Measurements from ENCODE around the gene MAPK13. TPM values are rescaled to one million over a fixed set of nuclear protein-coding genes. Genes with fewer than 3 reads are reported as not detected.

MAPK13 gene
- total RNA-seq, 1 experiment from 2014 or later, result 13.6 TPM

DNA sequence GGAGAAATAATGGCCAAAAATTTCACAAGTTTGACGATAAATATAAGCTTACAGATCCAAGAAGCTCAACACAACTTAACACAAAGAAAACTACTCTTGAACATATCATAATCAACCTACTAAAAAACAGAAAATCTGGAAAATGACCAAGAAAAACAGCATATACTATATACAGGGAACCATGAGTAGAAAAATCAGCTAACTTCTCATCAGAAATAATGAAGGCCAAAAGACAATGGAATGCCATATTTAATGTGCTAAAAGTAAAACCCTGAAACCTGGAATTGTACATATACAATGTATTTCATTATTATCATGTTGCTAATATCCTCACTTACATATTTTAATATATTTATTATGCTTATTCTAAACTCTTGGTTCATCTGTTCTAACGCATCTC, 25.3 kb downstream of the MAPK13 start:
- H3K9me3 Mint-ChIP-seq, result peaks cover 46% of the 10 kb centered on the region
- H3K4me3 Mint-ChIP-seq, result no peak overlapping the region
- no peak for TF ChIP-seq IRF2 (CRISPR knock-in tag; IDR thresholded peaks at IDR 0.05; ENCODE audit: borderline replicate concordance, low read depth)
- no peak for TF ChIP-seq NFE2L1 (CRISPR knock-in tag; IDR thresholded peaks at IDR 0.05)
- peak; percentile 64; the same call in 1 of the 2 replicates for TF ChIP-seq ZNF317 (CRISPR knock-in tag; IDR thresholded peaks at IDR 0.05; ENCODE audit: borderline replicate concordance, low read depth)
- TF ChIP-seq CREB1 (CRISPR knock-in tag; IDR thresholded peaks at IDR 0.05), result no peak
- TF ChIP-seq KAT7 (CRISPR knock-in tag; IDR thresholded peaks at IDR 0.05; ENCODE audit: borderline replicate concordance), result no peak
- peaks cover 8% of the 10 kb centered on the region for H3K4me1 Mint-ChIP-seq
- CTCF ChIA-PET, result no interaction called here
- ATAC-seq (no peak), DNase-seq (ENCODE audit: low spot score) (no peak)
- POLR2A ChIA-PET, result no interaction called here
- H3K27me3 Mint-ChIP-seq (ENCODE audit: low read depth), result no peaks in the 10 kb centered on the region
- H3K27ac Mint-ChIP-seq, result no peak overlapping the region
- H3K36me3 Mint-ChIP-seq, result peaks cover 26% of the 10 kb centered on the region

DNA sequence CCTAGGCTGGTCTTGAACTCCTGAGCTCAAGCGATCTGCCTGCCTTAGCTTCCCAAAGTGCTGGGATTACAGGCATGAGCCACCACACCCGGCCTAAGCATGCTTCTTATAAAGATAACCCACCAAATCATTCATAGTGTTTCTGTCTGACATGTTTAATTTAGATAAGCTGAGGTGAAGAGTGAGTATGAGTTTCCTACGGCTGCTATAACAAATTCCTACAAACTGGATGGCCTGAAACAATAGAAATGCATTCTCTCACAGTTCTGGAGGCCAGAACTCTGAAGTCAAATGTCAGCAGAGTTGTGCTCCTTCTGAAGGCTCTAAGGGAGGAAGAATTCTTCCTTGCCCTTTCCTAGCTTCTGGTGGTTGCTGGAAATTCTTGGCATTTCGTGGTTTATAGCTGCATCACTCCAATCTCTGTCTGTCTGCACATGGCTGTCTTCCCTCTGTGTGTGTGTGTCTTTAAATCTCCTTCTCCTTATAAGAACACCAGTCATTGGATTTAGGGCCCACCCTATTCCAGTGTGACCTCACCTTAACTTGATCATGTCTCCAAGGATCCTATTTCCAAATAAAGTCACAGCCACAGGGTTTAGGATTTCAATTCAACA, 29.9 kb downstream of the MAPK13 start:
- POLR2A ChIA-PET, result no interaction called here
- Mint-ChIP-seq H3K36me3 (peaks cover 18% of the 10 kb centered on the region), H3K27me3 (ENCODE audit: low read depth) (no peaks in the 10 kb centered on the region), H3K4me1 (no peaks in the 10 kb centered on the region), H3K4me3 (no peak overlapping the region), H3K9me3 (peaks cover 22% of the 10 kb centered on the region), H3K27ac (no peak overlapping the region)
- TF ChIP-seq NFYB (CRISPR knock-in tag; conservative IDR thresholded peaks at IDR 0.05; ENCODE audit: low read depth) (no peak), ZNF121 (CRISPR knock-in tag; IDR thresholded peaks at IDR 0.05) (no peak)
- TF ChIP-seq, protein P1, sequence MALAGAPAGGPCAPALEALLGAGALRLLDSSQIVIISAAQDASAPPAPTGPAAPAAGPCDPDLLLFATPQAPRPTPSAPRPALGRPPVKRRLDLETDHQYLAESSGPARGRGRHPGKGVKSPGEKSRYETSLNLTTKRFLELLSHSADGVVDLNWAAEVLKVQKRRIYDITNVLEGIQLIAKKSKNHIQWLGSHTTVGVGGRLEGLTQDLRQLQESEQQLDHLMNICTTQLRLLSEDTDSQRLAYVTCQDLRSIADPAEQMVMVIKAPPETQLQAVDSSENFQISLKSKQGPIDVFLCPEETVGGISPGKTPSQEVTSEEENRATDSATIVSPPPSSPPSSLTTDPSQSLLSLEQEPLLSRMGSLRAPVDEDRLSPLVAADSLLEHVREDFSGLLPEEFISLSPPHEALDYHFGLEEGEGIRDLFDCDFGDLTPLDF (CRISPR knock-in tag; IDR thresholded peaks at IDR 0.05), result no peak
- DNase-seq (ENCODE audit: low spot score) (no peak), ATAC-seq (no peak)
- CTCF ChIA-PET, result interaction anchor here (1.0 kb wide), 1 partner anchor 180 kb away, joined by 3 read pairs; no protein-coding TSS in a partner anchor

DNA sequence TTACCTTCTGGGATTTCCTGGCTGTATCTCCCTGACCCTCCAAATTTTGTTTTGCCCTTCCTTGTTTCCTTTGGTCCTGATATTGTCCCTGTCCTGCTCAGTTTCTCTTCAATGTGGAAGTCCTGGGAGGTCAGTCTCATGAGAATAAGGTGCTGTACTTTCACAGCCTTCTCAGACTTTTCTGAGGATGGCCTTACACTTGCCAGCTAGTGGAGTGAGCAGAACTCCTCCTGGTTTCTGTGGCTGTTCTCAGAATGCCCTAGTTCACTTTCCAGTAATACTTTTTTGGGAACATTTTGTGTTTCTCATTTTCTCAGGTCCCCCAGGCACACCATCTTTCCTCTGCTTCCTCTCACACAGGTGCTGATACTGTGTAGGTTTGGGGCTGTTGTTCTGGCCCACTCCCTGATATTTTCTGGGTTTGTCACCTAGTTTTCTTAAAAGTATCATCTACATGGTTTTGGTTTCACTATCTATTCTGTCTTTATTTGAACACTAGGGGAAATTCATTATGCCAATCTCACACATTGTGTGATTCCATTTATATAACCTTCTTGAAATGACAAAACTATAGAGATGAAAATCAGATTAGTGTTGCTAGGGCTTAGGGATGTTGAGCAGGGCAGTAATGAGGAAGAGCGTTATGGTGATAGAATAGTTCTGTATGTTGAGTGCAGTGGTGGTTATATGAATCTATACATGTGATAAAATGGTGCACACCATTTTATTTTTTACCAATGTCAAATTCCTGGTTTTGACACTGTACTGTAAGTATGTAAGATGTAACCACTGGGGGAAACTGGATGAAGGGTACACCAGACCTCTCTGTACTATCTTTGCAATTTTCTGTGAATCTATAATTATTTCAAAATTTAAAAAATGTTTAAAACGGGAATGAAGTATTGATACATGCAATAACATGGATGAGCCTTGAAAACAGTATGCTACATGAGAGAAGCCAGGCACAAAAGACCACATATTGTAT, 39.0 kb downstream of the MAPK13 start:
- H3K27me3 Mint-ChIP-seq (ENCODE audit: low read depth), result no peaks in the 10 kb centered on the region
- ATAC-seq (no peak), DNase-seq (ENCODE audit: low spot score) (no peak)
- no peaks in the 10 kb centered on the region for H3K36me3 Mint-ChIP-seq
- CTCF ChIA-PET, result no interaction called here
- no peak overlapping the region for H3K4me3 Mint-ChIP-seq
- peaks cover 4% of the 10 kb centered on the region; the same call in 1 of the 2 replicates for H3K9me3 Mint-ChIP-seq
- H3K27ac Mint-ChIP-seq, result no peak overlapping the region
- no peaks in the 10 kb centered on the region for H3K4me1 Mint-ChIP-seq
- POLR2A ChIA-PET, result no interaction called here
- TF ChIP-seq, protein P2, sequence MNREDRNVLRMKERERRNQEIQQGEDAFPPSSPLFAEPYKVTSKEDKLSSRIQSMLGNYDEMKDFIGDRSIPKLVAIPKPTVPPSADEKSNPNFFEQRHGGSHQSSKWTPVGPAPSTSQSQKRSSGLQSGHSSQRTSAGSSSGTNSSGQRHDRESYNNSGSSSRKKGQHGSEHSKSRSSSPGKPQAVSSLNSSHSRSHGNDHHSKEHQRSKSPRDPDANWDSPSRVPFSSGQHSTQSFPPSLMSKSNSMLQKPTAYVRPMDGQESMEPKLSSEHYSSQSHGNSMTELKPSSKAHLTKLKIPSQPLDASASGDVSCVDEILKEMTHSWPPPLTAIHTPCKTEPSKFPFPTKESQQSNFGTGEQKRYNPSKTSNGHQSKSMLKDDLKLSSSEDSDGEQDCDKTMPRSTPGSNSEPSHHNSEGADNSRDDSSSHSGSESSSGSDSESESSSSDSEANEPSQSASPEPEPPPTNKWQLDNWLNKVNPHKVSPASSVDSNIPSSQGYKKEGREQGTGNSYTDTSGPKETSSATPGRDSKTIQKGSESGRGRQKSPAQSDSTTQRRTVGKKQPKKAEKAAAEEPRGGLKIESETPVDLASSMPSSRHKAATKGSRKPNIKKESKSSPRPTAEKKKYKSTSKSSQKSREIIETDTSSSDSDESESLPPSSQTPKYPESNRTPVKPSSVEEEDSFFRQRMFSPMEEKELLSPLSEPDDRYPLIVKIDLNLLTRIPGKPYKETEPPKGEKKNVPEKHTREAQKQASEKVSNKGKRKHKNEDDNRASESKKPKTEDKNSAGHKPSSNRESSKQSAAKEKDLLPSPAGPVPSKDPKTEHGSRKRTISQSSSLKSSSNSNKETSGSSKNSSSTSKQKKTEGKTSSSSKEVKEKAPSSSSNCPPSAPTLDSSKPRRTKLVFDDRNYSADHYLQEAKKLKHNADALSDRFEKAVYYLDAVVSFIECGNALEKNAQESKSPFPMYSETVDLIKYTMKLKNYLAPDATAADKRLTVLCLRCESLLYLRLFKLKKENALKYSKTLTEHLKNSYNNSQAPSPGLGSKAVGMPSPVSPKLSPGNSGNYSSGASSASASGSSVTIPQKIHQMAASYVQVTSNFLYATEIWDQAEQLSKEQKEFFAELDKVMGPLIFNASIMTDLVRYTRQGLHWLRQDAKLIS (CRISPR knock-in tag; IDR thresholded peaks at IDR 0.05; ENCODE audit: borderline replicate concordance), result no peak
- TF ChIP-seq FOXK1 (CRISPR knock-in tag; IDR thresholded peaks at IDR 0.05) (no peak), TEAD1 (CRISPR knock-in tag; IDR thresholded peaks at IDR 0.05) (no peak), ETV6 (CRISPR knock-in tag; IDR thresholded peaks at IDR 0.05) (no peak), ZNF232 (CRISPR knock-in tag; IDR thresholded peaks at IDR 0.05) (no peak), SP1 (CRISPR knock-in tag; conservative IDR thresholded peaks at IDR 0.05) (no peak), KAT7 (CRISPR knock-in tag; IDR thresholded peaks at IDR 0.05; ENCODE audit: borderline replicate concordance) (no peak), ZNF396 (CRISPR knock-in tag; IDR thresholded peaks at IDR 0.05; ENCODE audit: borderline replicate concordance) (no peak), CREM (CRISPR knock-in tag; IDR thresholded peaks at IDR 0.05) (no peak), HMGA2 (CRISPR knock-in tag; IDR thresholded peaks at IDR 0.05) (no peak), ELF4 (CRISPR knock-in tag; IDR thresholded peaks at IDR 0.05; ENCODE audit: low read depth) (no peak), JAZF1 (CRISPR knock-in tag; IDR thresholded peaks at IDR 0.05) (no peak)
- TF ChIP-seq, protein P3, sequence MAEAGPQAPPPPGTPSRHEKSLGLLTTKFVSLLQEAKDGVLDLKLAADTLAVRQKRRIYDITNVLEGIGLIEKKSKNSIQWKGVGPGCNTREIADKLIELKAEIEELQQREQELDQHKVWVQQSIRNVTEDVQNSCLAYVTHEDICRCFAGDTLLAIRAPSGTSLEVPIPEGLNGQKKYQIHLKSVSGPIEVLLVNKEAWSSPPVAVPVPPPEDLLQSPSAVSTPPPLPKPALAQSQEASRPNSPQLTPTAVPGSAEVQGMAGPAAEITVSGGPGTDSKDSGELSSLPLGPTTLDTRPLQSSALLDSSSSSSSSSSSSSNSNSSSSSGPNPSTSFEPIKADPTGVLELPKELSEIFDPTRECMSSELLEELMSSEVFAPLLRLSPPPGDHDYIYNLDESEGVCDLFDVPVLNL (CRISPR knock-in tag; IDR thresholded peaks at IDR 0.05; ENCODE audit: borderline replicate concordance, low read depth), result no peak
- TF ChIP-seq, protein P4, sequence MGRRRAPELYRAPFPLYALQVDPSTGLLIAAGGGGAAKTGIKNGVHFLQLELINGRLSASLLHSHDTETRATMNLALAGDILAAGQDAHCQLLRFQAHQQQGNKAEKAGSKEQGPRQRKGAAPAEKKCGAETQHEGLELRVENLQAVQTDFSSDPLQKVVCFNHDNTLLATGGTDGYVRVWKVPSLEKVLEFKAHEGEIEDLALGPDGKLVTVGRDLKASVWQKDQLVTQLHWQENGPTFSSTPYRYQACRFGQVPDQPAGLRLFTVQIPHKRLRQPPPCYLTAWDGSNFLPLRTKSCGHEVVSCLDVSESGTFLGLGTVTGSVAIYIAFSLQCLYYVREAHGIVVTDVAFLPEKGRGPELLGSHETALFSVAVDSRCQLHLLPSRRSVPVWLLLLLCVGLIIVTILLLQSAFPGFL (CRISPR knock-in tag; IDR thresholded peaks at IDR 0.05; ENCODE audit: borderline replicate concordance), result no peak

All from WTC11 (cell line).